Activated naive CD8-positive, alpha-beta T cell treated with anti-CD3 and anti-CD28 coated beads, Interleukin-2, amount 50 U/mL, for 24 hours (primary cell): Measurements from ENCODE around the gene SYTL4.

ENCODE experiments used
- ATAC-seq: fragments of 150-1000 bp; cut with Tn5 transposase; one replicate; pipeline ENCODE4 v1.10.0; 2021
- DNase-seq: peaks from one replicate; pipeline ENCODE4 v3.0.0; 2021
- H3K27ac Mint-ChIP-seq: one replicate; pipeline ENCODE4 v1.8.0; 2021; ENCODE audit warnings: mild to moderate bottlenecking, mixed read lengths
- H3K27me3 Mint-ChIP-seq: one replicate; pipeline ENCODE4 v1.8.0; 2021; ENCODE audit warnings: mixed read lengths
- H3K36me3 Mint-ChIP-seq: one replicate; pipeline ENCODE4 v1.8.0; 2021; ENCODE audit warnings: low read depth, mixed read lengths
- H3K4me1 Mint-ChIP-seq: one replicate; pipeline ENCODE4 v1.8.0; 2021; ENCODE audit warnings: mixed read lengths
- H3K4me3 Mint-ChIP-seq: one replicate; pipeline ENCODE4 v1.8.0; 2021; ENCODE audit warnings: mild to moderate bottlenecking, moderate library complexity, mixed read lengths
- H3K9me3 Mint-ChIP-seq: one replicate; pipeline ENCODE4 v1.8.0; 2021; ENCODE audit warnings: mixed read lengths

Gene SYTL4

DNA sequence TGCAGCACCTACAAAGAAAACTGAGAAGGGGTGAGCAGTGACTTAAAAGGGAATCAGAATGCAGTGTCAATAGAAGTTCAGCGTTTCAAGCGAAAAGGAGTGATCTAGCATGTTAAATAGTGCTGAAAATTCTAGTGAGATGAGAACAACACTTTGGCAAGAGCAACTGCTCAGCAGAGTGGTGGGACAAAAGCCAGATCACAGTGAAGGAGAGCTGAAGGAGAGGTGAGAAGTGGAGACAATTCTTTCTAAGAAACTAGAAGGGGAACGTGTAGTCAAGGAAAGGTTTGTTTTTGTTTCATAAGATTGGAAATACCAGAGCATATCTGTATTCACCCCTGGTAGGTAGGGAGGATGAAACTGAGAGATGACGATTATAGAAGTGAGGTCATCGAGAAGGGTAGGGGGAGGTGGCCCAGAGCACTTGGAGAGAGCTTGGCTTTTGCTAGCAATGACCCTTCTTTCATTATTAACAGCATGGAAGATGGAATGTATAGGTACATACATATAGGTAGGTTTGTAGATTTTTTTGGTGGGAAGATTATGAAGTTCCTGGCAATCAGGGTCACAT is 54.2 kb downstream of the SYTL4 start:
- no peak for ATAC-seq
- DNase-seq: no peak
- Mint-ChIP-seq H3K27ac (no peak overlapping the region), H3K9me3 (no peaks in the 10 kb centered on the region), H3K27me3 (peaks cover 4% of the 10 kb centered on the region), H3K4me3 (no peak overlapping the region), H3K4me1 (peaks cover 6% of the 10 kb centered on the region), H3K36me3 (no peaks in the 10 kb centered on the region)

DNA sequence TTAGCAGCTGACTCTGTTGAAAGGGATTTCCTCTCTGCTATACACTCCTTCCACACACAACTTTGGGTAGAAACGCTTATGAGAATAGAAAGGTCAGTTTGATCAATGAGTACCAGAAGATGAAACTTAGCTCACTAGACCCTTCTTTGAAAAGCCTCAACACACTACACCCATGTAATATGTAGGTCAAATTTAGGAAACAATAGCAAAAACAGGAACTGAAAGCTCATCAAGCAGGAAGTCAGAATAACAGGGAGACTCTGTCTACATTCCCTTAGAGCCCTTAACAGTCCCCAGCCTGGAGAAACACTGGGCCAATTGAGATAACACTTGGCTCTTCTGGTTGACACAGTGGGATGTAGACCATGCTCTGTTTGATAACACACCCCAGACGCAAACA is 57.2 kb downstream of the SYTL4 start:
- Mint-ChIP-seq H3K9me3 (no peaks in the 10 kb centered on the region), H3K27ac (no peak overlapping the region), H3K4me1 (peaks cover 6% of the 10 kb centered on the region), H3K27me3 (peaks cover 1% of the 10 kb centered on the region), H3K4me3 (no peak overlapping the region), H3K36me3 (no peaks in the 10 kb centered on the region)
- ATAC-seq (no peak), DNase-seq (no peak)

GRCh38 chrX:100673397-100673953 is 58.4 kb downstream of the SYTL4 start:
- no peaks in the 10 kb centered on the region for H3K36me3 Mint-ChIP-seq
- DNase-seq (no peak), ATAC-seq (no peak)
- no peaks in the 10 kb centered on the region for H3K9me3 Mint-ChIP-seq
- no peak overlapping the region for H3K4me3 Mint-ChIP-seq
- H3K27me3 Mint-ChIP-seq: no peaks in the 10 kb centered on the region
- H3K27ac Mint-ChIP-seq: no peak overlapping the region
- H3K4me1 Mint-ChIP-seq: peaks cover 6% of the 10 kb centered on the region

- Mint-ChIP-seq H3K4me3 (no peak overlapping the region), H3K9me3 (no peaks in the 10 kb centered on the region), H3K27me3 (no peaks in the 10 kb centered on the region), H3K36me3 (no peaks in the 10 kb centered on the region), H3K4me1 (peaks cover 5% of the 10 kb centered on the region), H3K27ac (no peak overlapping the region)
- DNase-seq (no peak), ATAC-seq (no peak)
Measured at GRCh38 chrX:100672966-100673365, 59.0 kb downstream of the SYTL4 start.

GRCh38 chrX:100663642-100664041 is 68.3 kb downstream of the SYTL4 start:
- DNase-seq (no peak), ATAC-seq (no peak)
- Mint-ChIP-seq H3K27ac (no peak overlapping the region), H3K36me3 (no peaks in the 10 kb centered on the region), H3K9me3 (no peaks in the 10 kb centered on the region), H3K27me3 (peaks cover 2% of the 10 kb centered on the region), H3K4me1 (no peaks in the 10 kb centered on the region), H3K4me3 (no peak overlapping the region)

DNA sequence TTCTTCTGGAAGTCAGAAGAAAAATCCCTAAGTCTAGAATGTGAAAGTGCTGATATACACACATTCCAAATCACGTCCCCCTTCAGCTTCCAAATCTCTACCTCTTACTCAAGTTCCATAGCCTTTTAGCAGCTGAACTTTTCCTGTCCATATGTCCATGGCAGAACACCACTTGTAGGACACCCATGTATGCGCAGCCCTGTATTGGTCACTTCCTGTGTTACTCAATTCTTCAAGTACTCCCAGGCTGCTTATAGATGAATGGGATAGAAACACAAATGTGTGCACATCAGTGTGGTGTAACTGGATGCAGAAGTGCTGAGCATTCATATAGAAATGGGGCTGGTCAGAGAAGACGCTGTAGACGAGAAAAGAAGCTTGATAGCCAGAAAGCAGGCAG is 69.1 kb downstream of the SYTL4 start:
- Mint-ChIP-seq H3K4me3 (no peak overlapping the region), H3K27ac (no peak overlapping the region), H3K4me1 (no peaks in the 10 kb centered on the region), H3K36me3 (no peaks in the 10 kb centered on the region), H3K27me3 (peaks cover 2% of the 10 kb centered on the region), H3K9me3 (no peaks in the 10 kb centered on the region)
- DNase-seq (no peak), ATAC-seq (no peak)

- no peak for ATAC-seq
- H3K4me1 Mint-ChIP-seq: no peaks in the 10 kb centered on the region
- no peak overlapping the region for H3K4me3 Mint-ChIP-seq
Measured at GRCh38 chrX:100662170-100662569, 69.8 kb downstream of the SYTL4 start.

GRCh38 chrX:100659431-100660137 is 72.3 kb downstream of the SYTL4 start:
- ATAC-seq: no peak
- peaks cover 2% of the 10 kb centered on the region for H3K27me3 Mint-ChIP-seq
- no peaks in the 10 kb centered on the region for H3K4me1 Mint-ChIP-seq
- no peak overlapping the region for H3K4me3 Mint-ChIP-seq
- H3K9me3 Mint-ChIP-seq: no peaks in the 10 kb centered on the region
- H3K27ac Mint-ChIP-seq: no peak overlapping the region
- no peaks in the 10 kb centered on the region for H3K36me3 Mint-ChIP-seq
- no peak for DNase-seq

More at GRCh38 chrX:100662170-100662569, 69.8 kb downstream of the SYTL4 start:
- Mint-ChIP-seq H3K27me3 (peaks cover 2% of the 10 kb centered on the region), H3K9me3 (no peaks in the 10 kb centered on the region), H3K27ac (no peak overlapping the region), H3K36me3 (no peaks in the 10 kb centered on the region)
- DNase-seq: no peak

DNA sequence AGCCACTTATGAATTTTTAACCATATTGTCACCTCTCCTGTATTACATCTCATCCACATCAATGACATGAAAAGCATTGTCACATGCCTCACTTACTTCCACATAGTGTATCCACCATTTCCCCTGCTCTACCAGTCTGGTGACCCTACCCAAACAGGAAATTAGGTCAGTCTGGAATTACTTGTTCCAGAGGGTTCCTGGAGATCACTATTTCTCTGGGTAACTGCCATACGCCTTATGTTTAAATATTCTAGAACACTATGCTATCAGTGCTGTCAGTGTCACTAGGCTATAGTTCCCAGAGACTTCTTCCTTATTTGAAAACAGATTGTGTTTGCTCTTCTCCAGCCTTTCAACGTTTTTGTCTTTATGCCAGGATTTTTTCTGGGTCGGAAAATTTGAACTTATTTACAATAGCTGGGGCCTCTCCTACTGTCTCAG is 73.0 kb downstream of the SYTL4 start:
- Mint-ChIP-seq H3K4me3 (no peak overlapping the region), H3K27me3 (peaks cover 2% of the 10 kb centered on the region), H3K27ac (no peak overlapping the region), H3K36me3 (no peaks in the 10 kb centered on the region), H3K4me1 (no peaks in the 10 kb centered on the region), H3K9me3 (no peaks in the 10 kb centered on the region)
- DNase-seq (no peak), ATAC-seq (no peak)

DNA sequence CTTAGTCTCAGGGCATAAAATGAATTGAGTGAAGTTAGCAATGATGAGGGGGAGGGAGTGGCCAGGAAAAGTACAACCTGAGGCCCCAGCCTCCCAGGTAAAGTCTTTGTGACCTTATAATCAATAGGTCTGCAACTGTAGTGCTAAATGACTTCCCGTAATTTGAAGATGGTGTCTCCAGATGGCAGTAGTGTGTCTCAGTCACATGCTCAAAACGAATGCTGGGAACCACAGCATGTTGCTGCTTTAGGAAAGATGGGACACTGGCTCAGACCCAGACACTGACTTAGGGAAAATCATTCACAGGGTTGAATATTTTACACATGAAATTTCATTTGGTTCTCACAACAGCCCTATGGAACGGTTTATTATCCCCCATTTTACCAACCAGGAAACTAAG is 77.7 kb downstream of the SYTL4 start:
- no peaks in the 10 kb centered on the region for H3K4me1 Mint-ChIP-seq
- no peaks in the 10 kb centered on the region for H3K36me3 Mint-ChIP-seq
- DNase-seq (no peak), ATAC-seq (no peak)
- peaks cover 1% of the 10 kb centered on the region for H3K27me3 Mint-ChIP-seq
- H3K9me3 Mint-ChIP-seq: no peaks in the 10 kb centered on the region
- H3K4me3 Mint-ChIP-seq: no peak overlapping the region
- no peak overlapping the region for H3K27ac Mint-ChIP-seq

DNA sequence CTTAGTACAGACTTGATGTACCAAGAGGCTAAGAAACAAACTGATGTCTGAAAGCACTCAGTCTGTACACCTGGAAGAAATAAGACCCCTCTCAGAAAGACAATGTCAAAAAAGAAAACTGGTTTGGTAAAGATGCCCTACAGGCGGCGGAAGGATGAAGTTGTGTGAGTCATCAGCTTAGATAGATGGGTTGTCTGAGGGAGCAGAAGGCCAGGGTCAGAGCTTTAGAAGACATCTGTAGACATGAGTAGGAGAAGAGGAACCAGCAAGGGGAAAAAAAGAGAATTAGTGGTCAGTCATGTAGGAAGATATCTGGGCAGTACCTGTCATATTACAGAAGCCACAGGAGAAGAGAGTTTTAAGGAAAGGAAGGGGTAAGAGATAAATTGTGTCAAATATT is 79.7 kb downstream of the SYTL4 start:
- no peaks in the 10 kb centered on the region for H3K9me3 Mint-ChIP-seq
- H3K36me3 Mint-ChIP-seq: no peaks in the 10 kb centered on the region
- ATAC-seq: no peak
- no peaks in the 10 kb centered on the region for H3K4me1 Mint-ChIP-seq
- peaks cover 1% of the 10 kb centered on the region for H3K27me3 Mint-ChIP-seq
- no peak for DNase-seq
- no peak overlapping the region for H3K4me3 Mint-ChIP-seq
- no peak overlapping the region for H3K27ac Mint-ChIP-seq

GRCh38 chrX:100650841-100651240 is 81.1 kb downstream of the SYTL4 start:
- Mint-ChIP-seq H3K27ac (no peak overlapping the region), H3K4me1 (no peaks in the 10 kb centered on the region), H3K4me3 (no peak overlapping the region), H3K27me3 (peaks cover 1% of the 10 kb centered on the region), H3K9me3 (no peaks in the 10 kb centered on the region), H3K36me3 (no peaks in the 10 kb centered on the region)
- DNase-seq (no peak), ATAC-seq (no peak)

GRCh38 chrX:100649550-100650356 is 82.2 kb downstream of the SYTL4 start:
- no peaks in the 10 kb centered on the region for H3K4me1 Mint-ChIP-seq
- no peak overlapping the region for H3K4me3 Mint-ChIP-seq
- H3K9me3 Mint-ChIP-seq: no peaks in the 10 kb centered on the region
- DNase-seq: no peak
- ATAC-seq: no peak
- H3K27ac Mint-ChIP-seq: no peak overlapping the region
- peaks cover 4% of the 10 kb centered on the region for H3K27me3 Mint-ChIP-seq
- H3K36me3 Mint-ChIP-seq: no peaks in the 10 kb centered on the region

DNA sequence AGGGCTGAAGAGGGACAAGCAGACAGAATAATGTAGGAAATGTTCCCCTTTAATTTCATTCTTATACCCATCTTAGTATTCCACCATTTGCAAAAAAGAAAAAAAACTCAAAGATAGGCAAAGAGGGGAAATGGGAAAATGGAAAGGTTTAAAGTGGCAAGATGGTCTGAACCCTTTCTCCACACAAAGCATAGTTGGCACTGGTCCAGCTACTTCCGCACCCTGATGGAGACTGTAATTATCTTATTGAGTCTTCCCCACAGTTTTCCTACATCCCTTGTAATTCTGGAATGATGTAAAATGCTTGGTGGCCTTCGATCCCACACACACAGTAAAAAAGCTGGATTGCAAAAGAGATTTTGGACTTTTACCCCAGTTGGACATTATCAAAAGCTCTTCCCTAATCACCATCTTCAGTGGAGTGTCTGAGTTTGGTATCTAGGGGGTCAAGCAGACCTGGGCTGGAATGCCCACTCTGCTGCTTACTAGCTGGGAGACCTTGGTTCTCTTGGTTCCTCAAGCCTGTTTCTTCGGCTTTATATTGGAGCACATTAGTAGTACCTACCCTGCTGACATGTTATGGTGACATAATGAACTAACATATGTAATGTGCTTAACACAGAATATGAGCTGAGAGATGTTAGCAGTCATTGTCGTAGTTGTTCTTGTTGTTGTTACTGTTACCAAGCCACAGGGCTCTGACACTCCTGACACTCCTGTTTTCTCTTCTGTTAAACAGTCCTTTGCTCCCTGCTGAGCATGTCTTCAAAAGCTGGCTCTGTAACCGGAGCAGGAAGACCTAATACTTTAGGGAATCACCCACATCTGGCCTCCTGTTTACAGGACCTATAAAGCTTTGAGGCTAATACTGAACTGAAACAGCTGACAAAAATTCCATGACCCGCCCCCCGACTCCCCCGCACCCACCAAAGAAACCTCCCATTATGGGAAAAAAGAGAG is 83.2 kb downstream of the SYTL4 start:
- Mint-ChIP-seq H3K27me3 (peaks cover 5% of the 10 kb centered on the region), H3K27ac (no peak overlapping the region), H3K9me3 (no peaks in the 10 kb centered on the region), H3K36me3 (no peaks in the 10 kb centered on the region), H3K4me3 (no peak overlapping the region), H3K4me1 (no peaks in the 10 kb centered on the region)
- ATAC-seq (no peak), DNase-seq (no peak)
